WTC11 (cell line): ENCODE measurements around the gene PLEKHA5. TPM values are rescaled to one million over a fixed set of nuclear protein-coding genes. Genes with fewer than 3 reads are reported as not detected.

Experiments used
- ATAC-seq: fragments of 200-7000 bp; cut with Tn5 transposase; 2 replicates; pipeline ENCODE4 v1.10.0; 2021; ENCODE audit warnings: mild to moderate bottlenecking, moderate library complexity
- CTCF ChIA-PET: fragments of 300-600 bp; sonication (Branson Sonifier 250); formaldehyde crosslinking; loops from one replicate; lab custom pipeline; 2021; ENCODE audit warnings: antibody characterized with exemption; lab: Charles Lee
- POLR2A ChIA-PET: fragments of 350-600 bp; sonication (Branson Sonifier 250); formaldehyde crosslinking; loops from one replicate; lab custom pipeline; 2021; ENCODE audit warnings: antibody characterized with exemption; lab: Charles Lee
- DNase-seq: peaks from one replicate; pipeline ENCODE4 v3.0.0; 2021; ENCODE audit warnings: low spot score
- H3K27ac Mint-ChIP-seq: 2 replicates; pipeline ENCODE4 v1.8.0; 2021; ENCODE audit warnings: mixed read lengths
- H3K27me3 Mint-ChIP-seq: 2 replicates; pipeline ENCODE4 v1.8.0; 2021; ENCODE audit warnings: low read depth, mild to moderate bottlenecking, moderate library complexity, mixed read lengths
- H3K36me3 Mint-ChIP-seq: 2 replicates; pipeline ENCODE4 v1.8.0; 2021; ENCODE audit warnings: mixed read lengths
- H3K4me1 Mint-ChIP-seq: 2 replicates; pipeline ENCODE4 v1.8.0; 2022; ENCODE audit warnings: mixed read lengths
- H3K4me3 Mint-ChIP-seq: 2 replicates; pipeline ENCODE4 v1.8.0; 2021; ENCODE audit warnings: mild to moderate bottlenecking, moderate library complexity, mixed read lengths
- H3K9me3 Mint-ChIP-seq: 2 replicates; pipeline ENCODE4 v1.8.0; 2021; ENCODE audit warnings: mixed read lengths
- ATF2 ChIP-seq: sonication (generic); formaldehyde crosslinking; IDR thresholded peaks from 2 replicates; pipeline ENCODE4 v1.8.1; 2022; ENCODE audit warnings: low read depth, missing genetic modification reagents, borderline replicate concordance
- E2F1 ChIP-seq: sonication (generic); formaldehyde crosslinking; IDR thresholded peaks from 2 replicates; pipeline ENCODE4 v1.8.0; 2022; ENCODE audit warnings: mild to moderate bottlenecking, missing genetic modification reagents
- ELF4 ChIP-seq: sonication (generic); formaldehyde crosslinking; IDR thresholded peaks from 2 replicates; pipeline ENCODE4 v1.8.1; 2022; ENCODE audit warnings: low read depth, mild to moderate bottlenecking, moderate library complexity, missing genetic modification reagents
- ESRRA ChIP-seq: sonication (generic); formaldehyde crosslinking; IDR thresholded peaks from 2 replicates; pipeline ENCODE4 v1.8.1; 2022; ENCODE audit warnings: mild to moderate bottlenecking, missing genetic modification reagents, borderline replicate concordance
- GTF2I ChIP-seq: fragments of 250-450 bp; sonication (Bioruptor Pico); conservative IDR thresholded peaks from 2 replicates; pipeline ENCODE4 v1.4.0; 2021; ENCODE audit warnings: mild to moderate bottlenecking
- HMGA2 ChIP-seq: fragments of 250-450 bp; sonication (Bioruptor Pico); IDR thresholded peaks from 2 replicates; pipeline ENCODE4 v1.4.0; 2021; ENCODE audit warnings: mild to moderate bottlenecking, moderate library complexity
- MAX ChIP-seq: sonication (generic); formaldehyde crosslinking; IDR thresholded peaks from 2 replicates; pipeline ENCODE4 v1.8.0; 2022; ENCODE audit warnings: mild to moderate bottlenecking, missing genetic modification reagents
- NR3C1 ChIP-seq: sonication (generic); formaldehyde crosslinking; conservative IDR thresholded peaks from 2 replicates; pipeline ENCODE4 v1.8.1; 2023; ENCODE audit warnings: low read depth, mild to moderate bottlenecking, missing genetic modification reagents
- RORB ChIP-seq: fragments of 250-450 bp; sonication (Bioruptor Pico); IDR thresholded peaks from 2 replicates; pipeline ENCODE4 v1.9.0; 2021; ENCODE audit warnings: mild to moderate bottlenecking
- SOX15 ChIP-seq: fragments of 250-450 bp; sonication (Bioruptor Pico); IDR thresholded peaks from 2 replicates; pipeline ENCODE4 v1.9.0; 2021; ENCODE audit warnings: mild to moderate bottlenecking
- TEAD4 ChIP-seq: sonication (generic); formaldehyde crosslinking; IDR thresholded peaks from 2 replicates; pipeline ENCODE4 v1.8.0; 2022; ENCODE audit warnings: mild to moderate bottlenecking, missing genetic modification reagents
- TP53 ChIP-seq: sonication (generic); formaldehyde crosslinking; IDR thresholded peaks from 2 replicates; pipeline ENCODE4 v1.8.1; 2023; ENCODE audit warnings: mild to moderate bottlenecking, missing genetic modification reagents
- ZNF232 ChIP-seq: sonication (generic); formaldehyde crosslinking; IDR thresholded peaks from 2 replicates; pipeline ENCODE4 v1.8.0; 2022; ENCODE audit warnings: mild to moderate bottlenecking, missing genetic modification reagents
- ZNF263 ChIP-seq: sonication (generic); formaldehyde crosslinking; IDR thresholded peaks from 2 replicates; pipeline ENCODE4 v1.8.1; 2022; ENCODE audit warnings: low read depth, mild to moderate bottlenecking, moderate library complexity, missing genetic modification reagents
- ZNF317 ChIP-seq: sonication (generic); formaldehyde crosslinking; IDR thresholded peaks from 2 replicates; pipeline ENCODE4 v1.8.1; 2023; ENCODE audit warnings: low read depth, mild to moderate bottlenecking, moderate library complexity, missing genetic modification reagents, borderline replicate concordance
- total RNA-seq: library from RNA; stranded (reverse); gene quantifications from 3 replicates; pipeline ENCODE4 v1.2.3, GENCODE V29; 2021
- TF ChIP-seq, protein P1 (sequence below): sonication (generic); formaldehyde crosslinking; IDR thresholded peaks from 2 replicates; pipeline ENCODE4 v1.8.1; 2023; ENCODE audit warnings: mild to moderate bottlenecking, moderate library complexity, missing genetic modification reagents
- TF ChIP-seq, protein P2 (sequence below): fragments of 250-450 bp; sonication (Bioruptor Pico); conservative IDR thresholded peaks from 2 replicates; pipeline ENCODE4 v1.9.0; 2021; ENCODE audit warnings: mild to moderate bottlenecking
- TF ChIP-seq, protein P3 (sequence below): sonication (generic); formaldehyde crosslinking; IDR thresholded peaks from 2 replicates; pipeline ENCODE4 v1.8.0; 2022; ENCODE audit warnings: missing genetic modification reagents
- TF ChIP-seq, protein P4 (sequence below): sonication (generic); formaldehyde crosslinking; IDR thresholded peaks from 2 replicates; pipeline ENCODE4 v1.8.1; 2023; ENCODE audit warnings: mild to moderate bottlenecking, missing genetic modification reagents, borderline replicate concordance

Gene PLEKHA5
- total RNA-seq, 1 experiment from 2014 or later: 61.1 TPM

DNA sequence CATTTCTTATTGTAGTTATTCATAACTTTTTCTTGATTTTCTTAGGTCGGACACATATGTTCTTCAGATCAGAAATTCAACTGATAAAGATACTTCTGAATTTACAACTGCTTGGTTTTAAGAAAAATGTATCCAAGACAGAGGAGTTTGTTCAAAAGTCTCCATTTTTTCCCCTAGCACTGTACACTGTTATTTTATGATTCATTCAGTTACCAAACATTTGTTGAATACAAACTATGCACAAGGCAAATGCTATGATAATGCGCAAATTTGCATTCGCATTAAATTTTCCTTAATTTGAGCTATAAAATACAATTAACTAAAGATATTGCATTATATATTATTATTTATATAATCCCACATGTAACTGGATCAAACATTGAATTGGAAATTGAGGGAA, 10.1 kb upstream of the PLEKHA5 start (continued):
- TF ChIP-seq GTF2I (no peak), ATF2 (CRISPR knock-in tag) (no peak)

GRCh38 chr12:19120795-19121194, 8.7 kb upstream of the PLEKHA5 start:
- Mint-ChIP-seq H3K4me3 (no peak overlapping the region), H3K4me1 (peaks cover 4% of the 10 kb centered on the region)
- POLR2A ChIA-PET: no interaction called here
- TF ChIP-seq NR3C1: no peak
- TF ChIP-seq ZNF263 (CRISPR knock-in tag): no peak
- TF ChIP-seq ELF4 (CRISPR knock-in tag): no peak
- TF ChIP-seq TEAD4 (CRISPR knock-in tag): no peak
- TF ChIP-seq ZNF232 (CRISPR knock-in tag): no peak
- no peak for TF ChIP-seq ESRRA (CRISPR knock-in tag)
- TF ChIP-seq, protein P1, sequence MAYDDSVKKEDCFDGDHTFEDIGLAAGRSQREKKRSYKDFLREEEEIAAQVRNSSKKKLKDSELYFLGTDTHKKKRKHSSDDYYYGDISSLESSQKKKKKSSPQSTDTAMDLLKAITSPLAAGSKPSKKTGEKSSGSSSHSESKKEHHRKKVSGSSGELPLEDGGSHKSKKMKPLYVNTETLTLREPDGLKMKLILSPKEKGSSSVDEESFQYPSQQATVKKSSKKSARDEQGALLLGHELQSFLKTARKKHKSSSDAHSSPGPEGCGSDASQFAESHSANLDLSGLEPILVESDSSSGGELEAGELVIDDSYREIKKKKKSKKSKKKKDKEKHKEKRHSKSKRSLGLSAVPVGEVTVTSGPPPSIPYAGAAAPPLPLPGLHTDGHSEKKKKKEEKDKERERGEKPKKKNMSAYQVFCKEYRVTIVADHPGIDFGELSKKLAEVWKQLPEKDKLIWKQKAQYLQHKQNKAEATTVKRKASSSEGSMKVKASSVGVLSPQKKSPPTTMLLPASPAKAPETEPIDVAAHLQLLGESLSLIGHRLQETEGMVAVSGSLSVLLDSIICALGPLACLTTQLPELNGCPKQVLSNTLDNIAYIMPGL (CRISPR knock-in tag): no peak
- no peak for TF ChIP-seq MAX (CRISPR knock-in tag)
- TF ChIP-seq, protein P2, sequence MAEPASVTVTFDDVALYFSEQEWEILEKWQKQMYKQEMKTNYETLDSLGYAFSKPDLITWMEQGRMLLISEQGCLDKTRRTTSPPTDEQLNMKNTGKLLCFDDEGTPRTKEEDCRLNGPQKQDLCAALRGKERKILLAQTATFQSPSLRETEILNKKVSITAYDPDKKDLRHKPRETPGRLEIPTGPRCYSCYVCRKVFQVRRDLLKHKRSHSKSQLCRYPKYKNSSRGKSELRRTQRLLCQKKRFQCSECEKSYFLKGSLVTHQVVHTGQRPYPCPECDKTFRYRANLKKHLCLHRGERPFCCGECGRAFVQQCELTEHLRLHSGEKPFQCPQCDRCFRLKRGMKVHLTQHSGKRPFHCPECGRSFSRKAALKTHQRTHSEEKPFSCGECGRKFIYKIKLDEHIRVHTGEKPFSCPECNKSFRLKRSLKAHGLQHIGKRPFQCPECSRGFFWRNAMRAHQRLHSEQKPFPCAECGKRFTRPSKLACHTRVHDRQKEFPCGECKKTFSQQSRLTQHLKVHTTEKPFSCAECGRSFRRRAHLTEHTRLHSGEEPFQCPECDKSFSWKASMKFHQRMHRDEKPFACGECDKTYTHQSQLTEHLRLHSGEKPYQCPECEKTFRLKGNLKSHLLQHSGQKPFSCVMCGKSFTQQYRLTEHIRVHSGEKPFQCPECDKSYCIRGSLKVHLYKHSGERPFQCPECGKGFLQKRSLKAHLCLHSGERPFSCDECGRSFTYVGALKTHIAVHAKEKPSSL (CRISPR knock-in tag): no peak
- TF ChIP-seq SOX15 (CRISPR knock-in tag): no peak
- TF ChIP-seq ZNF317 (CRISPR knock-in tag): no peak
- no peak for TF ChIP-seq HMGA2 (CRISPR knock-in tag)
- TF ChIP-seq, all 79 proteins: peak for 0
- H3K36me3 Mint-ChIP-seq: peaks cover 2% of the 10 kb centered on the region
- H3K9me3 Mint-ChIP-seq: peaks cover 5% of the 10 kb centered on the region
- H3K27me3 Mint-ChIP-seq: no peaks in the 10 kb centered on the region
- CTCF ChIA-PET: no interaction called here
- no peak overlapping the region for H3K27ac Mint-ChIP-seq
- DNase-seq: no peak
- ATAC-seq: no peak

DNA sequence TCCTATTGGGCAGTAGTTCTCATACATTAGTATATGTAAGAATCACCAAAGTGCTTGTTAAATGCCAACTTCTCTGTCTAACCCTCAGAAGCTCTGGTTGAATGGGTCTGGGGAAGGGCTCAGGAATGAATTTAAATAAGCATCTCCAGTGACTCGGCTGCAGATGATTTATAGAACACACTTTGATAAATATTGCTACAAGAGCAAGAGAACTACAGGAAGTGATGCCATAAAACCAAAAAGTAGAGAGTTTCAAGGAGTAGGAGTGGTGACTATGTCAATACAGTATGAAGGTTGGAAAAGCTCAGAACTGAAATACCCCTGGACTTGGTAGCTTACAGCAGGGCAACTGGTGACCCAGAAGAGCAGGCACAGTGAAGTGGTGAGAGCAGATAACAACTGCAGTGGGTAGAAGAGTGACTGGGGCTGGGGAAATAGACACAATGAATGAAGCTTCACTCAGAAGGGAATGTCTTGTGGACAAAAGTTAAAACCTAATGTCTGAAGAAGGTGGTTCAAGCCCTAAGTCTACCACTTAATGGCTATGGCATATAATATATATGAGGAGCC, 8.0 kb upstream of the PLEKHA5 start:
- H3K36me3 Mint-ChIP-seq: peaks cover 4% of the 10 kb centered on the region
- peaks cover 7% of the 10 kb centered on the region for H3K9me3 Mint-ChIP-seq
- TF ChIP-seq E2F1 (CRISPR knock-in tag) (no peak), TP53 (no peak), RORB (no peak)
- TF ChIP-seq, protein P3, sequence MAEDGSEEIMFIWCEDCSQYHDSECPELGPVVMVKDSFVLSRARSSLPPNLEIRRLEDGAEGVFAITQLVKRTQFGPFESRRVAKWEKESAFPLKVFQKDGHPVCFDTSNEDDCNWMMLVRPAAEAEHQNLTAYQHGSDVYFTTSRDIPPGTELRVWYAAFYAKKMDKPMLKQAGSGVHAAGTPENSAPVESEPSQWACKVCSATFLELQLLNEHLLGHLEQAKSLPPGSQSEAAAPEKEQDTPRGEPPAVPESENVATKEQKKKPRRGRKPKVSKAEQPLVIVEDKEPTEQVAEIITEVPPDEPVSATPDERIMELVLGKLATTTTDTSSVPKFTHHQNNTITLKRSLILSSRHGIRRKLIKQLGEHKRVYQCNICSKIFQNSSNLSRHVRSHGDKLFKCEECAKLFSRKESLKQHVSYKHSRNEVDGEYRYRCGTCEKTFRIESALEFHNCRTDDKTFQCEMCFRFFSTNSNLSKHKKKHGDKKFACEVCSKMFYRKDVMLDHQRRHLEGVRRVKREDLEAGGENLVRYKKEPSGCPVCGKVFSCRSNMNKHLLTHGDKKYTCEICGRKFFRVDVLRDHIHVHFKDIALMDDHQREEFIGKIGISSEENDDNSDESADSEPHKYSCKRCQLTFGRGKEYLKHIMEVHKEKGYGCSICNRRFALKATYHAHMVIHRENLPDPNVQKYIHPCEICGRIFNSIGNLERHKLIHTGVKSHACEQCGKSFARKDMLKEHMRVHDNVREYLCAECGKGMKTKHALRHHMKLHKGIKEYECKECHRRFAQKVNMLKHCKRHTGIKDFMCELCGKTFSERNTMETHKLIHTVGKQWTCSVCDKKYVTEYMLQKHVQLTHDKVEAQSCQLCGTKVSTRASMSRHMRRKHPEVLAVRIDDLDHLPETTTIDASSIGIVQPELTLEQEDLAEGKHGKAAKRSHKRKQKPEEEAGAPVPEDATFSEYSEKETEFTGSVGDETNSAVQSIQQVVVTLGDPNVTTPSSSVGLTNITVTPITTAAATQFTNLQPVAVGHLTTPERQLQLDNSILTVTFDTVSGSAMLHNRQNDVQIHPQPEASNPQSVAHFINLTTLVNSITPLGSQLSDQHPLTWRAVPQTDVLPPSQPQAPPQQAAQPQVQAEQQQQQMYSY (CRISPR knock-in tag): no peak
- TF ChIP-seq, protein P4, sequence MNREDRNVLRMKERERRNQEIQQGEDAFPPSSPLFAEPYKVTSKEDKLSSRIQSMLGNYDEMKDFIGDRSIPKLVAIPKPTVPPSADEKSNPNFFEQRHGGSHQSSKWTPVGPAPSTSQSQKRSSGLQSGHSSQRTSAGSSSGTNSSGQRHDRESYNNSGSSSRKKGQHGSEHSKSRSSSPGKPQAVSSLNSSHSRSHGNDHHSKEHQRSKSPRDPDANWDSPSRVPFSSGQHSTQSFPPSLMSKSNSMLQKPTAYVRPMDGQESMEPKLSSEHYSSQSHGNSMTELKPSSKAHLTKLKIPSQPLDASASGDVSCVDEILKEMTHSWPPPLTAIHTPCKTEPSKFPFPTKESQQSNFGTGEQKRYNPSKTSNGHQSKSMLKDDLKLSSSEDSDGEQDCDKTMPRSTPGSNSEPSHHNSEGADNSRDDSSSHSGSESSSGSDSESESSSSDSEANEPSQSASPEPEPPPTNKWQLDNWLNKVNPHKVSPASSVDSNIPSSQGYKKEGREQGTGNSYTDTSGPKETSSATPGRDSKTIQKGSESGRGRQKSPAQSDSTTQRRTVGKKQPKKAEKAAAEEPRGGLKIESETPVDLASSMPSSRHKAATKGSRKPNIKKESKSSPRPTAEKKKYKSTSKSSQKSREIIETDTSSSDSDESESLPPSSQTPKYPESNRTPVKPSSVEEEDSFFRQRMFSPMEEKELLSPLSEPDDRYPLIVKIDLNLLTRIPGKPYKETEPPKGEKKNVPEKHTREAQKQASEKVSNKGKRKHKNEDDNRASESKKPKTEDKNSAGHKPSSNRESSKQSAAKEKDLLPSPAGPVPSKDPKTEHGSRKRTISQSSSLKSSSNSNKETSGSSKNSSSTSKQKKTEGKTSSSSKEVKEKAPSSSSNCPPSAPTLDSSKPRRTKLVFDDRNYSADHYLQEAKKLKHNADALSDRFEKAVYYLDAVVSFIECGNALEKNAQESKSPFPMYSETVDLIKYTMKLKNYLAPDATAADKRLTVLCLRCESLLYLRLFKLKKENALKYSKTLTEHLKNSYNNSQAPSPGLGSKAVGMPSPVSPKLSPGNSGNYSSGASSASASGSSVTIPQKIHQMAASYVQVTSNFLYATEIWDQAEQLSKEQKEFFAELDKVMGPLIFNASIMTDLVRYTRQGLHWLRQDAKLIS (CRISPR knock-in tag): no peak

More for the DNA sequence above, 8.0 kb upstream of the PLEKHA5 start:
- Mint-ChIP-seq H3K4me1 (peaks cover 4% of the 10 kb centered on the region), H3K27ac (no peak overlapping the region), H3K4me3 (no peak overlapping the region), H3K27me3 (no peaks in the 10 kb centered on the region)
- ChIA-PET CTCF (no interaction called here), POLR2A (no interaction called here)
- no peak for ATAC-seq
- DNase-seq: no peak
